OCI-LY3 (cell line): ENCODE measurements around the gene ATRAID.

Source experiments
- H2AFZ ChIP-seq: fragments of 200-600, 300-600 bp; shearing (Covaris generic); 2 replicates; pipeline ENCODE4 v1.6.0; 2014; ENCODE audit warnings: antibody characterized with exemption, low read depth, low read length
- H3K27ac ChIP-seq: fragments of 200-600, 300-600 bp; sonication (generic); 2 replicates; pipeline ENCODE4 v1.5.1; 2014; ENCODE audit warnings: mild to moderate bottlenecking, low read length, moderate library complexity, mixed read lengths
- H3K27me3 ChIP-seq: fragments of 200-600, 300-600 bp; sonication (generic); 2 replicates; pipeline ENCODE4 v1.6.1; 2014; ENCODE audit warnings: low read depth, low read length, mixed read lengths
- H3K36me3 ChIP-seq: fragments of 200-600, 300-600 bp; sonication (generic); replicated peaks from 2 replicates; pipeline ENCODE3; 2014; ENCODE audit warnings: low read depth, low read length, mixed read lengths
- H3K4me1 ChIP-seq: fragments of 300-600, 200-600 bp; sonication (generic); 2 replicates; pipeline ENCODE4 v1.6.1; 2014; ENCODE audit warnings: low read length, mixed read lengths
- H3K4me2 ChIP-seq: fragments of 200-600, 300-600 bp; sonication (generic); 2 replicates; pipeline ENCODE4 v1.6.1; 2014; ENCODE audit warnings: low read length, mixed read lengths
- H3K4me3 ChIP-seq: fragments of 300-600, 200-600 bp; sonication (generic); 2 replicates; pipeline ENCODE4 v1.5.1; 2014; ENCODE audit warnings: antibody characterized with exemption, mild to moderate bottlenecking, low read length, moderate library complexity
- H3K79me2 ChIP-seq: fragments of 300-600, 200-600 bp; shearing (Covaris generic); 2 replicates; pipeline ENCODE4 v1.6.1; 2014; ENCODE audit warnings: mild to moderate bottlenecking, low read length, mixed read lengths
- H3K9ac ChIP-seq: fragments of 300-600, 200-600 bp; shearing (Covaris generic); 2 replicates; pipeline ENCODE4 v1.6.0; 2014; ENCODE audit warnings: mild to moderate bottlenecking, low read length, moderate library complexity
- H3K9me3 ChIP-seq: fragments of 200-600, 300-600 bp; shearing (Covaris generic); 2 replicates; pipeline ENCODE4 v1.6.1; 2014; ENCODE audit warnings: low read length, mixed read lengths; ENCODE audit not compliant: insufficient read depth
- H4K20me1 ChIP-seq: fragments of 200-600, 300-600 bp; sonication (generic); 2 replicates; pipeline ENCODE4 v1.6.1; 2016; ENCODE audit warnings: low read length, mixed read lengths; ENCODE audit not compliant: insufficient read depth
- EZH2phosphoT487 ChIP-seq: fragments of 200-600 bp; shearing (Covaris generic); IDR thresholded peaks from 2 replicates; pipeline ENCODE4 v1.6.1; 2018; ENCODE audit warnings: antibody characterized with exemption, mixed run types, low read depth
- TF ChIP-seq, protein P1 (sequence below): fragments of 200-600, 300-600 bp; sonication (generic); IDR thresholded peaks from 2 replicates; pipeline ENCODE4 v1.5.1; 2014; ENCODE audit warnings: antibody characterized with exemption, low read length, low read depth

Gene ATRAID

DNA sequence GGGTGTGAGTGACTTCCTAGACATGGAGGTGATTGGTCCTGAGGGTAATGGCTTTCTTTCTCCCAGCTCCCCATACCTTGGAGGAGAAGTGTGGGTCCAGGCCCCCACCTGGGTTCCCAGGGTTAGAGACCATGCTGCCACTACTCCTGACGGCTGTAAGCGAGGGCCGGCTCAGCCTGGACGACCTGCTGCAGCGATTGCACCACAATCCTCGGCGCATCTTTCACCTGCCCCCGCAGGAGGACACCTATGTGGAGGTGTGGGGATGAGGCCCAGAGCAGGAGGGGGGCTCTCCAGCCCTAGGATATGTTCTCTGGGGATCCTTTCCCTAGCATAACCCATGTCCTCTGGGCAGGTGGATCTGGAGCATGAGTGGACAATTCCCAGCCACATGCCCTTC lies 27.1 kb downstream of the ATRAID start:
- no peak overlapping the region for H3K27ac ChIP-seq

DNA sequence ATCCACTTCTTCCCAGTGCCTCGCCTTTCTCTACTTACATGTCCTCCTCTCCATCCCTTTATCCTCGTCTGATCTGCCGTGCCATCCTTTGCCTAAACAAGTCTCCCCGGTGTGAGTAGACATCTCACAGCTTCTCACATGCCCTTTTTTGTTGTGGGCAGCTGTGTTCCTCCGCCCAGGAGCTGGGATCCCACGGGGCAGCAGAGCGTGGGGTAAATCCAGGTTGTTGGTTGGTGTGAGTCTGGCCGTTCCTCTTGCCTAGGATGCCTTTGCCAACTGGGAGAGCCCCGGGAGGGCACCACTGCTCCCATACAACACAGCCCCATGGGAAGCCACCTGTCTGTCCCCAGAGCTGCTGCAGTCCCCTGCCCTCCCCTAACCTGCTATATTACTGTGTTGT lies 28.6 kb downstream of the ATRAID start:
- H3K4me2 ChIP-seq = no peak overlapping the region
- H3K27ac ChIP-seq = no peak overlapping the region
- H4K20me1 ChIP-seq = no peaks in the 10 kb centered on the region
- peaks cover 80% of the 10 kb centered on the region for H3K36me3 ChIP-seq
- H3K27me3 ChIP-seq = no peaks in the 10 kb centered on the region
- no peak for TF ChIP-seq EZH2phosphoT487
- TF ChIP-seq, protein P1, sequence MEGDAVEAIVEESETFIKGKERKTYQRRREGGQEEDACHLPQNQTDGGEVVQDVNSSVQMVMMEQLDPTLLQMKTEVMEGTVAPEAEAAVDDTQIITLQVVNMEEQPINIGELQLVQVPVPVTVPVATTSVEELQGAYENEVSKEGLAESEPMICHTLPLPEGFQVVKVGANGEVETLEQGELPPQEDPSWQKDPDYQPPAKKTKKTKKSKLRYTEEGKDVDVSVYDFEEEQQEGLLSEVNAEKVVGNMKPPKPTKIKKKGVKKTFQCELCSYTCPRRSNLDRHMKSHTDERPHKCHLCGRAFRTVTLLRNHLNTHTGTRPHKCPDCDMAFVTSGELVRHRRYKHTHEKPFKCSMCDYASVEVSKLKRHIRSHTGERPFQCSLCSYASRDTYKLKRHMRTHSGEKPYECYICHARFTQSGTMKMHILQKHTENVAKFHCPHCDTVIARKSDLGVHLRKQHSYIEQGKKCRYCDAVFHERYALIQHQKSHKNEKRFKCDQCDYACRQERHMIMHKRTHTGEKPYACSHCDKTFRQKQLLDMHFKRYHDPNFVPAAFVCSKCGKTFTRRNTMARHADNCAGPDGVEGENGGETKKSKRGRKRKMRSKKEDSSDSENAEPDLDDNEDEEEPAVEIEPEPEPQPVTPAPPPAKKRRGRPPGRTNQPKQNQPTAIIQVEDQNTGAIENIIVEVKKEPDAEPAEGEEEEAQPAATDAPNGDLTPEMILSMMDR = no peak
- no peak overlapping the region for H2AFZ ChIP-seq
- H3K79me2 ChIP-seq = no peaks in the 10 kb centered on the region
- H3K4me3 ChIP-seq = no peak overlapping the region
- no peaks in the 10 kb centered on the region for H3K4me1 ChIP-seq
- no peaks in the 10 kb centered on the region for H3K9me3 ChIP-seq
- no peak overlapping the region for H3K9ac ChIP-seq

More for the DNA sequence above, 27.1 kb downstream of the ATRAID start:
- H3K27me3 ChIP-seq = no peaks in the 10 kb centered on the region
- H3K4me2 ChIP-seq = no peak overlapping the region
- H3K79me2 ChIP-seq = no peaks in the 10 kb centered on the region
- TF ChIP-seq, protein P1 = no peak
- no peak for TF ChIP-seq EZH2phosphoT487
- H3K9ac ChIP-seq = no peak overlapping the region
- H3K36me3 ChIP-seq = peaks cover 86% of the 10 kb centered on the region
- H3K9me3 ChIP-seq = no peaks in the 10 kb centered on the region
- H3K4me3 ChIP-seq = no peak overlapping the region
- H2AFZ ChIP-seq = no peak overlapping the region
- H4K20me1 ChIP-seq = no peaks in the 10 kb centered on the region
- H3K4me1 ChIP-seq = no peaks in the 10 kb centered on the region

DNA sequence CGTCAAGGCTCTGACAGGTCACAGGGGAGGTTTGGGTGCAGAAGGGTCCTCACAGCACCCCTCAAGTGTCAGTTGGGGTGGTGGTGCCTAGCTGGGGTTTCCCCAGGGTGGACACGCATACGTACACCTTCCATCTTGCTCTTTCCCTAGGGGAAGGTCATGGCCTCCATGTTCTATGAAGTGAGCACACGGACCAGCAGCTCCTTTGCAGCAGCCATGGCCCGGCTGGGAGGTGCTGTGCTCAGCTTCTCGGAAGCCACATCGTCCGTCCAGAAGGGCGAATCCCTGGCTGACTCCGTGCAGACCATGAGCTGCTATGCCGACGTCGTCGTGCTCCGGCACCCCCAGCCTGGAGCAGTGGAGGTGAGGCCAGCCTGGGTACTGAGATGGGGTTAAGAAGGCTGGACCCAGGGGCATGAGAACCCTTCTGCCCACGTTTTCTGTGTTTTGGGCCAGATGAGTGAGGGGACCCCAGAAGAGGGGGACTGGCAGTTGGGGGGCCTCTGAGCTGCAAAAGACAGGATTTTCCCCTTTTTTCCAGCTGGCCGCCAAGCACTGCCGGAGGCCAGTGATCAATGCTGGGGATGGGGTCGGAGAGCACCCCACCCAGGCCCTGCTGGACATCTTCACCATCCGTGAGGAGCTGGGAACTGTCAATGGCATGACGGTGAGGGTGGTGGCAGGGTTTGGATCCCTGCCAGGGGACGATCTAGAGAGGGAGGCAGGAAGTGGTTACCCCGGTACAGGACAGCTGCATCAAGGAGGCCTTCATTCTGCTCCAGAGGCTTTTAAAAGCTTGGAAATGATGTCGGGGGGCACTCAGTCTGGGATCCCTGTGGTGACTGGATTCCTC lies 30.1 kb downstream of the ATRAID start:
- no peaks in the 10 kb centered on the region for H4K20me1 ChIP-seq
- H3K9ac ChIP-seq = no peak overlapping the region
- H3K27me3 ChIP-seq = no peaks in the 10 kb centered on the region
- TF ChIP-seq EZH2phosphoT487 = no peak
- TF ChIP-seq, protein P1 = no peak
- no peaks in the 10 kb centered on the region for H3K4me1 ChIP-seq
- H2AFZ ChIP-seq = no peak overlapping the region
- peaks cover 68% of the 10 kb centered on the region for H3K36me3 ChIP-seq
- no peak overlapping the region for H3K4me3 ChIP-seq
- no peaks in the 10 kb centered on the region for H3K79me2 ChIP-seq
- no peaks in the 10 kb centered on the region for H3K9me3 ChIP-seq
- no peak overlapping the region for H3K4me2 ChIP-seq
- H3K27ac ChIP-seq = no peak overlapping the region

DNA sequence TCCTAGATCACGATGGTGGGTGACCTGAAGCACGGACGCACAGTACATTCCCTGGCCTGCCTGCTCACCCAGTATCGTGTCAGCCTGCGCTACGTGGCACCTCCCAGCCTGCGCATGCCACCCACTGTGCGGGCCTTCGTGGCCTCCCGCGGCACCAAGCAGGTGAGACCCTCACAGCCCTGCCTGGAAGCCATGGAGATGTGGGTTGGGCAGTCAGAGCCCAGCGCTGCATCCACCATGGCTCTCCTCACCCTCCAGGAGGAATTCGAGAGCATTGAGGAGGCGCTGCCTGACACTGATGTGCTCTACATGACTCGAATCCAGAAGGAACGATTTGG lies 30.7 kb downstream of the ATRAID start:
- no peaks in the 10 kb centered on the region for H3K9me3 ChIP-seq
- H3K4me3 ChIP-seq = no peak overlapping the region
- no peak for TF ChIP-seq EZH2phosphoT487
- TF ChIP-seq, protein P1 = no peak
- H3K9ac ChIP-seq = no peak overlapping the region
- no peak overlapping the region for H3K27ac ChIP-seq
- H3K4me2 ChIP-seq = no peak overlapping the region
- no peak overlapping the region for H2AFZ ChIP-seq
- no peaks in the 10 kb centered on the region for H3K79me2 ChIP-seq
- peaks cover 65% of the 10 kb centered on the region for H3K36me3 ChIP-seq
- H3K4me1 ChIP-seq = no peaks in the 10 kb centered on the region
- no peaks in the 10 kb centered on the region for H4K20me1 ChIP-seq
- H3K27me3 ChIP-seq = no peaks in the 10 kb centered on the region
